Measurements from ENCODE around the gene CCDC174.
"Not testable (repeated sequence)": the region's sequence is repeated elsewhere in the genome, so short reads cannot be mapped to it uniquely, and the experiment has no call there.

Gene CCDC174

GRCh38 chr3:14652360-14652907 lies 872 bp downstream of the CCDC174 start:
- DNase-seq (ENCODE audit: low spot score), result not testable (repeated sequence)

DNA sequence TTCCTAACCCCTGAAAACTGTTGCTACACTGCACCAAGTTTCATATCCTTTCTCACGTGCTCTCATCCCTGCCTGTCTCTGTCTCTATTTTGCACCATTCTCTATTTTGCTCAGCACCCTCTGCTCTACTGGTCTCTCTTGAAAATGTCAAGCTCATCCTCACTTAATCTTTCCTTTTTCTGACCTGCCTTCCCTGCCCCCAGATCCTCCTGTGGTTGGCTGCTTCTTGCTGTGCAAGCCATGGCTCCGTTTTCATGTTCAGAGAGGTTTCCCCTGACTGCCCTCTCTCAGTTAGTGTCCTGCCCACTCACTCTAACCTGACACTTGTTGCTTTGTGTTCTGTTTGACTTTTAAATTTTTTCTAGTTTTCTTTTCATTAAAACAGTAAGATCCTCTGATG lies 6.0 kb downstream of the CCDC174 start:
- DNase-seq (ENCODE audit: low spot score), result no peak

DNA sequence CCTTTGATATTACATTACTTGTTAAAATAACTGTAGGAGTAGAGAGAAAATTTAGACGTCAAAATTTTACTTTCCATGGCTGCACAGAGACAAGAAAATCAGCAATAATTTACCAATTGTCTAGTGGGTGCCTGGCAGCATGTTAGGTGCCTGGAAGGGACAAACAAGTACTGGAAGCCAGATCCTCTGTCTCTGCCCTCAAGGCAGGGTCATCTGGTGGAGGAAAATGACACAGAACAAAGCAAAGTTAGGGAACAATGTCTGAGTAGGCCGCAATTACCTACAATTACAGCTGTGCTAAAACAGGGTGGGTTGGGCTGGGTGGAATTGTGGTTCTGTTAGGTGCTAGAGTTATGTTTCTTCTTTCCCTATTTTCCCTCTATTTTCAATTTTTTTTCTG lies 7.4 kb downstream of the CCDC174 start:
- DNase-seq (ENCODE audit: low spot score), result no peak

- no peak for DNase-seq (ENCODE audit: low spot score)
Observed at GRCh38 chr3:14660942-14661341, 9.4 kb downstream of the CCDC174 start.

DNA sequence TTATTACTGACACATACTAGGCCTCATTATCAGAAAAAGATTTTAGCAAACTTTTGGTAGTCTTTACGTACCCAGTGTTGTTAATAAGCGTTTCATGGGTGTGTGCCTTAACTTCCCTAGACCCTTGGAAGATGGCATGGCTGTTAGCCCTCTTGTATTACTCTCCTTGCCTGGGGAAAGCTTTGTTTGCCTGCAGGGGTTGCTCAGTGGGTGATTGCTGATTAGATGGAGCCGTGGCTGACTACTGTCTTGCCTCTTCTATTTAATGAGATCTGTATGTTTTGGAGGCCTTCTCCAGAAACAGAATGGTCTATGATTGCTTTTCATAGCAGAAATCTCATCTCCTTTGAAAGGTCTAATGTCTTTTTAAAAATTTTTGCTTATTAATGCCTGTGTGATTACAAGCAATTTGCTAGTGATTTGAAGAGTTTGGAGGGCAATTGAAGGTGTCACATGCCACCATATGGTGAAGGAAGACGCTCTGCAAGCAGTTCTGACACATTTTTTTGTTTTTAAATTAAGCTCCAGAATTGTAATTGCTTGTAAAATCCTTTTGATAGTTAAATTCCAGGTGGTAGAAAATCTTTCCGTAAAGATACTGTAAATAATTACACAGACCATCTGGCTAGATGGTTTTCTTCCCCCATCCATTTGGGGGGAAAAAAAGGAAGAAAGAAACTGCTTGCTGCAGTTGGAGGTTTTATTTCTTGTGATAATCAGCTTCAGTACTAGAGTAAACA lies 12.0 kb downstream of the CCDC174 start:
- DNase-seq (ENCODE audit: low spot score), result no peak

DNA sequence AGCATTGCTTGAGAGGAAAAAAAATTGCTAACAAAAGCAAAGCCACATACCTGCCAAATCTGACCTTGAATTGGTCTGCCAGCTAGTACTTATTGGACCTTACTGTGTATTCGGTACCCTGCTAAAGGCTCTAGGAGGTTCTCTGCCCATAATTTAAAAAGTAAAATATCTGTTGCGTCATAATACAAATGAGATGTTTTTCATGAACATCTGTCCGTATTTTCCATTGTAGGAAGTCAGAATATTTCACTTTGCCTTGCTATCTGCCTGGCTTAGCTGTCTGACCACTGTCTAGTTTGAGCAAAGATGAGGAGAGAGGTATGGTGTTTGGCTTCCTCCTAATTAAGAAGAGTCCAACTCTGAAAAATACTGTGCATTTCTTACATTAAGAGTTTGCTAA lies 12.6 kb downstream of the CCDC174 start:
- DNase-seq (ENCODE audit: low spot score), result no peak

GRCh38 chr3:14672588-14672987 lies 21.0 kb downstream of the CCDC174 start:
- no peak for DNase-seq (ENCODE audit: low spot score)

DNA sequence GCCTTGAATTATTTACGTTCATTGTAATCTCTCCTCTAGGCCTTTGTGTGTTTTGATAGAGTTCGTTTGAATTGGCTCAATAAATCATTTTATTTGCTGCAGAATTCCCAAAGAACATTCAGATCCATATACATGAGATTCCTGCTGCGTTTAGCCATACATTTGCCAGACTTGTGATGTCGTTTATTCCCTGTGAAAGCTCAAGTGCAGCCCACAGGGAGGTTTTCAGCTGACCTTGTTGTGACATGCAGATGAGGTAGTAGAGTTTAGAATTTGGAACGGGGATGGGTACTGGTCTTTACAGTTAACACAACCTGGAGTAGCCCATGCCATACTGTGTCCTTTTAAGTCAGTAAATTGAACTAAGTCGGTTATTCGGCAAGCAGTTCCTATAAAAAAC lies 23.3 kb downstream of the CCDC174 start, which contains the start of gene C3orf20:
C3orf20 (plus strand) TSS at position 301 of the 400 bp plus-strand sequence. CDS start 7,573 bp downstream, outside the sequence.
- DNase-seq (ENCODE audit: low spot score), result no peak

DNA sequence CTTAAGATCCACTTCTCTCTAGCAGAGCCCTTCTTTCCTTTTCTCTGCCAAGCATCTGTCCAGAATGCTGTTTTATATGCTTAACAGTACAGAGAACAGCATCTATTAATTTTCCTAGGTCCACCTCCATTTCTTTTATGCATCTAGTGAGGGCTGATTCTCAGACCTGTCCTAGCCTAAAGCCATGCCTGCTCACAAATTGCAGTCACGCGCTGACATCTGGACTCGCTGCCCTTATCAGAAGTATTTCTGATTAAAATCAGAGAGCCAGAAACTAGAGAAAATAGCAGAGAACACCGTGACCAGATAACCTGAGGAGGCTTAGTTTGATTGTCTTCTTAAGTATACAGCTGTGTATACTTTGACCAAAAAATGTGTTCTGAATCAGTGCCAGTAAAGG lies 25.3 kb downstream of the CCDC174 start:
- no peak for DNase-seq (ENCODE audit: low spot score)

- no peak for DNase-seq (ENCODE audit: low spot score)
Observed at GRCh38 chr3:14678015-14678503, 26.5 kb downstream of the CCDC174 start.

DNA sequence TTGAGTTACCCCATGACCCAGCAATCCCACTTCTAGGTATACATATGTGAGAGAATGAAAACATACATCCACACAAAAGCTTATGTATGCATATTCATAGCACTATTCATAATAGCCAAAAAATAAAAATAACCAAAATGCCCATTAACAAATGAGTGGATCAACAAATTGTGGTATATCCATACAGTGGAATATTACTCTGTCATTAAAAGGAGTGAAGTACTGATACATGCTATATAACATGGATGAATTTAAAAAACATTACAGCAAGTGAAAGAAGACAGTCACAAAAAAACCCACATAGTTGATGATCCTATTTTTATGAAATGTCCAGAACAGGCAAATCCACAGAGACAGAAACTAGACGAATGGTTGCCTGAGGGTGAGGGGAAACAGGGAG lies 28.6 kb downstream of the CCDC174 start:
- no peak for DNase-seq (ENCODE audit: low spot score)

DNA sequence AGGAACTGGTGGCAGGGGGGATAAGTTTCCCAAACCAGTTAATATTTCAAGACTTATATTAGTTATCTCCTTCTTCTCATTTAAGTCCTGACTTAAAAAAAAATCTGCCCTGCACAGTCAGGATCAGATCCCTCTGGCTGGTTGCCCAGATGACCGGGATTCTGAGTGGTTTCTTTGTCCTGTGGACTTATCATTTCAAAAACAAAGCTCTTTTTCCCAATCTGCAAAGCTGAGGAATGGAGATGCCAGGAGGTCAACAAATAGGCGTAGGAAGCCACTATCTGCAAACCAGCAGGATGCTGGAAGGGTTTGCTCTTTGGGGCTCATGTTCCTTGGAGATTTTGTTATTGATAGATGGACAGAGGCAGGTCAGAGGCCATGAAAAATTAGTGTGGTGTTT lies 29.2 kb downstream of the CCDC174 start:
- no peak for DNase-seq (ENCODE audit: low spot score)

- DNase-seq (ENCODE audit: low spot score), result no peak
Observed at GRCh38 chr3:14684447-14684846, 32.9 kb downstream of the CCDC174 start.

GRCh38 chr3:14685179-14685578 lies 33.6 kb downstream of the CCDC174 start:
- DNase-seq (ENCODE audit: low spot score), result no peak

DNA sequence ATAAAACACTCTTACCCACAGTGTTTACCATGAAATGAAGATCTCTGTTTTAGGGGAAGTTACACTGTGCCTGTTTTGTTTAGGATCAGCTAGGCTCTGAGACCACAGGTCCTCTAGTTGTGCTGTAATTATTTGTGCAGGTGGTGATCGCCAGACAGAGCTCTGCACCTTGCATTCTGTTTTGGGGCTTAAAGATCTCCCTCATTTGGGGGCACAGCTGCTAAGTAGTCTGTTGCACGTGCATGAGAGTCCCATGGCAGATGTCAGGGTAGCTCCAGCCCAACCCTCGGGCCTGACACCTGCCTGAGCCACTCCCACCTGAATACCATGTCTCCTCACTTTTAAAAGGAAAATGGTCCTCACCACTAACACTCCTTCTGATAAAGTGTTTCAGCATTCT lies 35.8 kb downstream of the CCDC174 start:
- no peak for DNase-seq (ENCODE audit: low spot score)

DNA sequence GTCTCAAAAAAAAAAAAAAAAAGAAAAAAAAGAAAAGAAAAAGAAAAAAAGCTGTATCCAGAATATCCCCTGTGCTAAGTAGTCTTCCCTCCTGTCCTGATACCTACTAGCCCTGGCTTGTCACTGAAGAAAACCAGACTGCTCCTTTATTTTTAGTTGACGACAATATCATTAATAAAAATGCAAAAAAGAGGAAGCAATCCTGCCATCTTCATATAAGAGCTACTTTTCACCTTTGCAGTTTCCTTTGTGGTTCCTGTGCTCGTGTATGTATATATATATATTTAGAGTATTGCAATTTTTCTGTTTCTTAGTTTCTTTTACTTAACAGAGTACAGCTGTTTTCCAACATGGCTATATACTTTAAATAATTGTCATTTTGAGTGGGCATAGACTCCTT lies 37.0 kb downstream of the CCDC174 start:
- no peak for DNase-seq (ENCODE audit: low spot score)

GRCh38 chr3:14689247-14689980 lies 37.9 kb downstream of the CCDC174 start:
- DNase-seq (ENCODE audit: low spot score), result no peak

DNA sequence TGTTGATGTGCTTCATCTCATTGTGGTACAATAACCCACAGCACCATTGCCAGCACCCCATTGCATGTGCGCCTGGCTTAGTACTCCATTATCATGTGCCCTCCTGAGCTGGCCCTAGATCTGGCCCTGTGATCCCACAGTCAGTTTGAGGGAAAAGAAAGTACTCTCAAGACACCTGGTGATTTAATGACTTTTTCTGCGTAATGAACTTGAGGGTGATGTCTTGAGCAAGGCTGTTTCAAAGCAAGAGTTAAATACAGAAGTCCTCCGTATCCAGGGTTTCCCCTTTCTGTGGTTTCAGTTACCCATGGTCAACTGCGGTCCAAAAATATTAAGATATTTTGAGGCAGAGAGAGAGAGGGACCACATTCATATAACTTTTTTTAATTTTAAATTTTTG lies 39.7 kb downstream of the CCDC174 start:
- no peak for DNase-seq (ENCODE audit: low spot score)

DNA sequence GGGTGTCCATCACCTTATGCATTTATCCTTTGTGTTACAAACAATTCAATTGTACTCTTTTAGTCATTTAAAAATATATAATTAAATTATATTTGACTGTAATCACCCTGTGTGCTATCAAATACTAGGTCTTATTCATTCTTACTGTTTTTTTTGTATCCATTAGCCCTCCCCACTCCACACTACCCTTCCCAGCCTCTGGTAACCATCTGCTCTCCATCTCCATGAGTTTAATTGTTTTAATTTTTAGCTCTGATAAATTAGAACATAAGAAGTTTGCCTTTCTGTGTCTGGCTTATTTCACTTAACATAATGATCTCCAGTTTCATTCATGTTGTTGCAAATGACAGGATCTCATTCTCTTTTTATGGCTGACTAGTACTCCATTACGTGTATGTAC lies 40.2 kb downstream of the CCDC174 start:
- no peak for DNase-seq (ENCODE audit: low spot score)

- no peak for DNase-seq (ENCODE audit: low spot score)
Observed at GRCh38 chr3:14698601-14699244, 47.2 kb downstream of the CCDC174 start.

DNA sequence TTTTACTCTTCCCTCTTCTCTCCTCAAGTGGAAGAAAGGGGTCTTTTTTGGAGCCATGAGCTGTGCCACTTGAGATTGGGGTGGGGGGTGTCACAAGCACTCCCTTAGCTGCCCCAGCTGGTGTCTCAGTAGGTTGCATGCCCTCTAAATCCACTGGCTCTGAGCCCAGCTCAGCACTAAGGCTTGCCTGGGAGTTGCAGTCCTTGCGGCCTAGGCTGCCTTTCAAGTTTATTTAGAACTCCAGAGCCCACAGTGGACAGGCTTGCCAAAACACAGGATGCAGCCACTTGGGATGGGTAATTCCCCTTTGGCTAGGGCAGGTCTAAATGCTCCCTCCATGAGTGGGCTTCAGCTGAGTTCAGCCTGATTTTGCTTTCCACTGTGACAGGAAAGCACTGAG lies 48.1 kb downstream of the CCDC174 start:
- no peak for DNase-seq (ENCODE audit: low spot score)

DNA sequence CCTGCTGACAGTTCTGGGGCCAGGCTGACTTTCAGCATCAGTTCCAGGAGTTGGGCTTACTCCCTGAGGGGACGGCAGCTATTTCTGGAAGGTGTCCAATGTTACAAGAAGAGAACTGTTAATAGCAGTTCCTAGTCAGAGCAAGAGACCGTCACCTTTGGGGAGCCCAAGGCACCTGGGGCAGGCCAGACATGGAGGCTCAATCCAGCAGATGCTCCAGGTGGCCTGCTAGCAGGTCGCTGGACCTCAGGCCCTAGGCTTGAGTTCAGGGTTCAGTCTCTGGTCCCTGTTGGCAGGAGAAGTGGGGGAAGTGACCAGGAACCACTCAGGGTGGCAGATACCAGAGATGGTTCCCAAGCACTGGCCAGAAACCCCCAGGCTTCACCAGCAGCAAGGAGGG lies 49.3 kb downstream of the CCDC174 start:
- DNase-seq (ENCODE audit: low spot score), result no peak

DNA sequence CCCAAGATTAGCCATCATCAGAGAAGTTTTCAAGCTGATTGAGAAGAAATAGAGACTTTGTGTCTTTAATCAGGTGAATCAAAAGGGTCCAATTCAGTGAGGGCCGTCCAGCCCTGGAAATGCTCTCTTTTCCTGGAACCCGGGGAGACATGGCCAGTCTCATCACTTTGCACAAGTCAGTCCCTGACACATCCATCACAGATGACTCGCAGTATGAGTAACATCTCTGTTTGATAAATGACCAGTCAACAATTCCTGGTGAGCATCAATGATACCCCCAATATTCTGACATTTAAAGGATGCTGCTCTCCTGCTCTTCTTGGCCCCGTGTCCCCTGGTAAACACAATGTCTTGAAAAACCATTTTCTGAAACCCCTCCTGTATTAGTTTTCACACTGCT lies 50.1 kb downstream of the CCDC174 start:
- DNase-seq (ENCODE audit: low spot score), result no peak

All from Ammon's horn (tissue), 1 donor.